Activated CD8-positive, alpha-beta memory T cell treated with anti-CD3 and anti-CD28 coated beads for 1 hour (primary cell): ENCODE measurements around the gene LTA.

Experiments used
- DNase-seq, 2 donors: peaks; one replicate each; pipeline ENCODE4 v3.0.0-alpha.2; 2020; ENCODE audit warnings: low read depth in 1 of 2; ENCODE audit errors: extremely low read depth in 1 of 2

The LTA gene

DNA sequence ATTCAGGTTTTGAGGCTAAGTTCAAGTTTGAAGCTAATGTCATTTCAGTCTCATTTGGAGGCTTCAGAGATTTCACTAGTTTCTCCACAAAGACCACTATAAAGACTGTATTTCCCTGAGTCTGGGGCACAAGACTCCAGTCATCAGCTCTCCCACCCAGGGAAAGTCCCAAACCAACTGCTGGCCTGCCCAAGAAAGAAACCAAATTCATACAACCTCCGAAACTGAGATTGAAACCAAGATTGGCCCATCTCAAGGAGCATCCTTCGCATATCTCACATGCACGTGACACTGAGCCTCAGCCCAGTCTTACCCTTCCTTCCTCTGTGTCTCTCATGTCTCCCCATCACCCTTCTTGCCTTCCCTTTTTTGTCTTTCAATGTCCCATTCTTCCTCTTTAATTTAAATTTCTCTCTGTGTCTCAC, 3.5 kb upstream of the LTA start:
- DNase-seq: no peak

- no peak for DNase-seq
Observed at GRCh38 chr6:31569861-31570536, 2.1 kb upstream of the LTA start.

GRCh38 chr6:31573239-31574105, 1.4 kb downstream of the LTA start:
- DNase-seq: no peak

- DNase-seq: no peak
Observed at GRCh38 chr6:31574106-31575061, 2.3 kb downstream of the LTA start.

- peak; percentile 49 to 59 for DNase-seq
Observed at GRCh38 chr6:31575335-31575901, 3.3 kb downstream of the LTA start, which contains the start of gene TNF. TNF (plus strand) TSS chr6:31575565; CDS start chr6:31575742, 177 bp downstream.

DNA sequence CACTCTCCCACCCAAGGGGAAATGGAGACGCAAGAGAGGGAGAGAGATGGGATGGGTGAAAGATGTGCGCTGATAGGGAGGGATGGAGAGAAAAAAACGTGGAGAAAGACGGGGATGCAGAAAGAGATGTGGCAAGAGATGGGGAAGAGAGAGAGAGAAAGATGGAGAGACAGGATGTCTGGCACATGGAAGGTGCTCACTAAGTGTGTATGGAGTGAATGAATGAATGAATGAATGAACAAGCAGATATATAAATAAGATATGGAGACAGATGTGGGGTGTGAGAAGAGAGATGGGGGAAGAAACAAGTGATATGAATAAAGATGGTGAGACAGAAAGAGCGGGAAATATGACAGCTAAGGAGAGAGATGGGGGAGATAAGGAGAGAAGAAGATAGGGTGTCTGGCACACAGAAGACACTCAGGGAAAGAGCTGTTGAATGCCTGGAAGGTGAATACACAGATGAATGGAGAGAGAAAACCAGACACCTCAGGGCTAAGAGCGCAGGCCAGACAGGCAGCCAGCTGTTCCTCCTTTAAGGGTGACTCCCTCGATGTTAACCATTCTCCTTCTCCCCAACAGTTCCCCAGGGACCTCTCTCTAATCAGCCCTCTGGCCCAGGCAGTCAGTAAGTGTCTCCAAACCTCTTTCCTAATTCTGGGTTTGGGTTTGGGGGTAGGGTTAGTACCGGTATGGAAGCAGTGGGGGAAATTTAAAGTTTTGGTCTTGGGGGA, 4.0 kb downstream of the LTA start:
- no peak for DNase-seq

- DNase-seq: no peak
Observed at GRCh38 chr6:31576897-31577578, 4.9 kb downstream of the LTA start.

DNA sequence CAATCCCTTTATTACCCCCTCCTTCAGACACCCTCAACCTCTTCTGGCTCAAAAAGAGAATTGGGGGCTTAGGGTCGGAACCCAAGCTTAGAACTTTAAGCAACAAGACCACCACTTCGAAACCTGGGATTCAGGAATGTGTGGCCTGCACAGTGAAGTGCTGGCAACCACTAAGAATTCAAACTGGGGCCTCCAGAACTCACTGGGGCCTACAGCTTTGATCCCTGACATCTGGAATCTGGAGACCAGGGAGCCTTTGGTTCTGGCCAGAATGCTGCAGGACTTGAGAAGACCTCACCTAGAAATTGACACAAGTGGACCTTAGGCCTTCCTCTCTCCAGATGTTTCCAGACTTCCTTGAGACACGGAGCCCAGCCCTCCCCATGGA, 5.5 kb downstream of the LTA start:
- no peak for DNase-seq

DNA sequence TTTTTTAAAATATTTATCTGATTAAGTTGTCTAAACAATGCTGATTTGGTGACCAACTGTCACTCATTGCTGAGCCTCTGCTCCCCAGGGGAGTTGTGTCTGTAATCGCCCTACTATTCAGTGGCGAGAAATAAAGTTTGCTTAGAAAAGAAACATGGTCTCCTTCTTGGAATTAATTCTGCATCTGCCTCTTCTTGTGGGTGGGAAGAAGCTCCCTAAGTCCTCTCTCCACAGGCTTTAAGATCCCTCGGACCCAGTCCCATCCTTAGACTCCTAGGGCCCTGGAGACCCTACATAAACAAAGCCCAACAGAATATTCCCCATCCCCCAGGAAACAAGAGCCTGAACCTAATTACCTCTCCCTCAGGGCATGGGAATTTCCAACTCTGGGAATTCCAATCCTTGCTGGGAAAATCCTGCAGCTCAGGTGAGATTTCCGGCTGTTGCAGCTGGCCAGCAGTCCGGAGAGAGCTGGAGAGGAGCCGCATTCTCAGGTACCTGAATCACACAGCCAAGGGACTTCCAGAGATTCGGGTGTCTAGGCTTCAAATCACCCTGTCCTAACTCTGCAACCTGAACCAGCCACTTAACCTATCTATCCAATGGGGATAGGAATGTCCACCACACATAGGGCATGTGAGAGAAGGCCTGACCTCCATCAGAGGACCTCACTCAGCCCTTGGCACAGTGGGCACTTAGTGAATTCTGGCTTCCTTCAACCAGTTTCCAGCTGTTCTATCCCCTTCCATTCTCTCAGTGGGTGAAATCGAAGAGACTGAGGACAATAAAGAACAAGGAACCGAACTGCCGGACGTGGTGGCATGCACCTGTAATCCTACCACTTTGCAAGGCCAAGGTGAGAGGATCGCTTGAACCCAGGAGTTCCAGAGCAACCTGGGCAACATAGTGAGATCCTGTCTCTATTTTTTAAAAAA, 6.4 kb downstream of the LTA start:
- DNase-seq: no peak

GRCh38 chr6:31579119-31579505, 7.0 kb downstream of the LTA start:
- no peak for DNase-seq

GRCh38 chr6:31579546-31580437, 7.7 kb downstream of the LTA start:
- DNase-seq: no peak

DNA sequence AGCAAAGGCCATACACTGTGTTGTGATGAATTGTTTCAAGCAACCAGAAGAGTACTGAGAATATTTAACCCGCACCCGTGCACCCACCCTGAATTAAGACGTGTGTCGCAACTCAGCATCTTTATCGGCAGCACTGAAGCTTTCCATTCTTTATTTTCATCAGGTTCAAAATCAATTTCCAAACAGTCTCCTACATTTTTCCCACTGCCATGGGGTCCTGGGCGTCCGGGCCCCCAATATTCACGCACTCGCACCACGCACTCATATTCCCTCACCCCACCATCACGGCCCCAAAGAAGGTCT, 8.3 kb downstream of the LTA start:
- DNase-seq: no peak

DNA sequence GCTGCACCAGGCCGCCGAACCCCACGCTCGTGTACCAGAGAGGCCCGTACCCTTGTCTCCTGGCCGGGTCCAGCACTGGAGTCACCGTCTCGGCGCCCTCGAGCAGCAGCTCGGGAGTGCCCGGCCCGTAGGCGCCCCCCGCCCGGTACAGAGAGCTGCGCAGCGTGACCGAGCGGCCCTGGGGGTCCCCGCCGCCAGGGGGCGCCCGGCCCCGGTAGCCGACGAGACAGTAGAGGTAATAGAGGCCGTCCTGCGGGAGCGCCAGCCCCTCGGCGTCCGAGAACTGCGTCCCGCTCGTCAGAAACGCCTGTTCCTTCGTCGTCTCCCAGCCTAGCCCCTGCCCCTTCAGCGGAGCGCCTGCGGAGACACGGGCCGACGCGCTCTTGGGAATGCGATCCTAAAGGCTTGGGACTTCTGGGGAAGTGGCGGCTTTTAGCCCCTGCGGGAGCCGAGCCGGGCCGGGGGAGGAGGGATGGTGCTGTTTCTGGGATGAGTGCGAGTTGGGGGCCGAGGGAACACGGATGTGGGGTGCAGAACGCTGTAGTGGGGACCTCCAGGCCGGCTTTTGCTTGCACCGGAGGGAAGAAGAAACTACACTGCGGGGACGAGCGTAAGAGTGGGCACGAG, 8.8 kb downstream of the LTA start:
- DNase-seq: peak; percentile 62 to 89

DNA sequence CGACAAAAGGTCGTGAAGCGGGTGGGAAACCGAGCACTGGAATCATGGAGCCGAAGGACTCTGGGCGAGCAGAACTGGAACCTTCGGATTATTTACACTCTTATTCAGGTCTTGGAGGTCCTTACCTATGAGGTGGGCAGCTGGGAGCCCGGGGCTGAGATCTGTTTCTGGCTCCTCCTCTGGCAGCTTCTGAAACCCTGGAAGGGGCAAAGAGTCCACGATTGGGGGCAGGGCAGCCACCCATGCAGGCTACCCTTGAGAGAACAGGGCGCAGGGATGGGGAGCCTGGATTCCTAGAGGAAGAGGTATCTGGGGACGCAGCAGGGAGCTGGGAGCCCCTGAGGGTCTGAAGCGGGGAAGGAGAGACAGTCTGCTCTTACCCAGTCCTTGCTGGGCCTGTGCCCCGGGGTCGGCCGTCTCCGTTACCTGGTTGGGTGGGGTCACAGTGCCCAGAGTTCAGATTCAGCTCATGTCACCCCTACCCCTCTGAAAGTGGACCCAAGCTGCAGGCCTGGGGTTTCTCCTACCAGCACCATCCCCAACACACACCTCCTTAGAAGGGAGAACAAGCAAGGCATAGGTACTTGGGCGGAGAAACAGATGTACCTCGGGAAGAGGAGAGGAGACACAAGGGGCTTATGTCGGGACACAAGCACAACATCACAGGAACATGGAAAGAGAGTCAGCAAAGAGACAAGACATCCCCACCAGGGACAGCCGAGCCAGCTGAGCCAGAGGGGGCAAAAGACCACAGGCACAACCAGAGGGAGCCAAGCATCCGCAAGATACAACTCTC, 9.5 kb downstream of the LTA start:
- DNase-seq: no peak

DNA sequence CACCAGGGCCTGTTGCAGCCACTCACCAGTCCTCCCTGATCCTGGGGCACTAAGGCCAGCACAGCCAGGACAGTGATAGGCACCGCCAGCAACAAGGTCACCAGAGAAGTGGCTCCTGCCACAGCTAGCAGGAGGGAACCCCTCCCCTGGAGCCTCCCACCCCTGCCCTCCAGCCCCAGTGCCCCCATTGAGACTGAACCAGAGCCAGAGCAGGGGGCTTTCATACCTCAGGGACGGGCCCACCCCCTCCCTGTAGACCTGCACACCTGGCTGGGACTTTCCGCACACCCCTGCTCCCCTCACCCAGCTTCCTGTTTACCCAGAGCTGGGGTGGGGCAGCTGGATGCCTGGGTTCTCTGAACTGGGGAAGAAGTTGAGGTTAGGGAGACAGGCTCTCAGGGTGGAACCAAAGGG, 10.1 kb downstream of the LTA start, which contains the start of gene LTB:
LTB (minus strand) TSS at position 195 of the 414 bp plus-strand sequence; CDS start at position 188, 7 bp downstream.
- no peak for DNase-seq

GRCh38 chr6:31585491-31585890, 13.4 kb downstream of the LTA start:
- DNase-seq: no peak
